ENCODE results near the gene SLC25A40.
"Not testable (repeated sequence)": the region's sequence is repeated elsewhere in the genome, so short reads cannot be mapped to it uniquely, and the experiment has no call there.

Gene SLC25A40

GRCh38 chr7:87872346-87872745 lies 3.8 kb downstream of the SLC25A40 start:
- DNase-seq (ENCODE audit: low spot score) = no peak

- DNase-seq (ENCODE audit: low spot score) = no peak
These were observed 5.7 kb downstream of the SLC25A40 start for GRCh38 chr7:87870471-87870870.

- not testable (repeated sequence) for DNase-seq (ENCODE audit: low spot score)
These were observed 9.6 kb downstream of the SLC25A40 start for GRCh38 chr7:87866533-87866932.

- DNase-seq (ENCODE audit: low spot score) = no peak
These were observed 10.1 kb downstream of the SLC25A40 start for GRCh38 chr7:87866089-87866488.

GRCh38 chr7:87858417-87859100 lies 17.6 kb downstream of the SLC25A40 start:
- no peak for DNase-seq (ENCODE audit: low spot score)

GRCh38 chr7:87853237-87853864 lies 22.8 kb downstream of the SLC25A40 start:
- DNase-seq (ENCODE audit: low spot score) = no peak

- no peak for DNase-seq (ENCODE audit: low spot score)
These were observed 23.9 kb downstream of the SLC25A40 start for GRCh38 chr7:87852306-87852705.

- no peak for DNase-seq (ENCODE audit: low spot score)
These were observed 25.1 kb downstream of the SLC25A40 start for GRCh38 chr7:87850836-87851593.

GRCh38 chr7:87837597-87837996 lies 38.6 kb downstream of the SLC25A40 start:
- DNase-seq (ENCODE audit: low spot score) = no peak

GRCh38 chr7:87833130-87833529 lies 43.0 kb downstream of the SLC25A40 start:
- no peak for DNase-seq (ENCODE audit: low spot score)

- DNase-seq (ENCODE audit: low spot score) = no peak
These were observed 45.1 kb downstream of the SLC25A40 start for GRCh38 chr7:87831097-87831496.

GRCh38 chr7:87828383-87828782 lies 47.8 kb downstream of the SLC25A40 start:
- DNase-seq (ENCODE audit: low spot score) = not testable (repeated sequence)

GRCh38 chr7:87825369-87825768 lies 50.8 kb downstream of the SLC25A40 start:
- not testable (repeated sequence) for DNase-seq (ENCODE audit: low spot score)

GRCh38 chr7:87822056-87822455 lies 54.1 kb downstream of the SLC25A40 start:
- DNase-seq (ENCODE audit: low spot score) = not testable (repeated sequence)

GRCh38 chr7:87818336-87818735 lies 57.8 kb downstream of the SLC25A40 start:
- no peak for DNase-seq (ENCODE audit: low spot score)

- DNase-seq (ENCODE audit: low spot score) = no peak
These were observed 59.8 kb downstream of the SLC25A40 start for GRCh38 chr7:87816389-87816788.

- no peak for DNase-seq (ENCODE audit: low spot score)
These were observed 65.4 kb downstream of the SLC25A40 start for GRCh38 chr7:87810726-87811125.

- no peak for DNase-seq (ENCODE audit: low spot score)
These were observed 66.0 kb downstream of the SLC25A40 start for GRCh38 chr7:87810130-87810529.

GRCh38 chr7:87806150-87806549 lies 70.0 kb downstream of the SLC25A40 start:
- DNase-seq (ENCODE audit: low spot score) = no peak

GRCh38 chr7:87797798-87798403 lies 78.3 kb downstream of the SLC25A40 start:
- no peak for DNase-seq (ENCODE audit: low spot score)

- no peak for DNase-seq (ENCODE audit: low spot score)
These were observed 78.8 kb downstream of the SLC25A40 start for GRCh38 chr7:87797395-87797794.

GRCh38 chr7:87785368-87785995 lies 90.7 kb downstream of the SLC25A40 start:
- no peak for DNase-seq (ENCODE audit: low spot score)

Measured in left forelimb (tissue), 1 donor.